ENCODE measurements around the gene CYFIP1. TPM values are rescaled to one million over a fixed set of nuclear protein-coding genes. Genes with fewer than 3 reads are reported as not detected.

The CYFIP1 gene
- total RNA-seq, 1 experiment from 2014 or later: 79.2 TPM

- peaks cover 45% of the 10 kb centered on the region for H3K27me3 Mint-ChIP-seq (ENCODE audit: low read depth)
These were observed 23.8 kb downstream of the CYFIP1 start for GRCh38 chr15:22956257-22956977.

More at GRCh38 chr15:22956257-22956977, 23.8 kb downstream of the CYFIP1 start:
- CTCF ChIA-PET: no interaction called here
- no peak for ATAC-seq
- POLR2A ChIA-PET: no interaction called here
- no peak overlapping the region for H3K4me3 Mint-ChIP-seq
- peaks cover 19% of the 10 kb centered on the region for H3K4me1 Mint-ChIP-seq
- no peaks in the 10 kb centered on the region for H3K36me3 Mint-ChIP-seq
- H3K9me3 Mint-ChIP-seq: no peaks in the 10 kb centered on the region
- no peak for DNase-seq (ENCODE audit: low spot score)
- no peak overlapping the region for H3K27ac Mint-ChIP-seq
- no peak for TF ChIP-seq PRRX2 (CRISPR knock-in tag; IDR thresholded peaks at IDR 0.05)
- TF ChIP-seq IRF1 (CRISPR knock-in tag; IDR thresholded peaks at IDR 0.05): no peak
- no peak for TF ChIP-seq ATF2 (CRISPR knock-in tag; IDR thresholded peaks at IDR 0.05; ENCODE audit: borderline replicate concordance, low read depth)
- TF ChIP-seq SP1 (CRISPR knock-in tag; conservative IDR thresholded peaks at IDR 0.05): no peak
- no peak for TF ChIP-seq HMGXB4 (CRISPR knock-in tag; IDR thresholded peaks at IDR 0.05)
- no peak for TF ChIP-seq ZNF396 (CRISPR knock-in tag; IDR thresholded peaks at IDR 0.05; ENCODE audit: borderline replicate concordance)
- no peak for TF ChIP-seq ARID4B (CRISPR knock-in tag; IDR thresholded peaks at IDR 0.05; ENCODE audit: borderline replicate concordance)
- TF ChIP-seq ZBTB43 (CRISPR knock-in tag; IDR thresholded peaks at IDR 0.05): no peak
- no peak for TF ChIP-seq TEAD4 (CRISPR knock-in tag; IDR thresholded peaks at IDR 0.05)
- TF ChIP-seq ERG (CRISPR knock-in tag; IDR thresholded peaks at IDR 0.05): no peak
- TF ChIP-seq MLX (CRISPR knock-in tag; IDR thresholded peaks at IDR 0.05): no peak
- no peak for TF ChIP-seq FOXJ3 (CRISPR knock-in tag; IDR thresholded peaks at IDR 0.05; ENCODE audit: borderline replicate concordance)
- no peak for TF ChIP-seq RELA (CRISPR knock-in tag; IDR thresholded peaks at IDR 0.05; ENCODE audit: borderline replicate concordance)
- no peak for TF ChIP-seq HMGA2 (CRISPR knock-in tag; IDR thresholded peaks at IDR 0.05)

Data from WTC11 (cell line).